Aorta (tissue), 5 donors: ENCODE results near the gene DCBLD2. TPM values are rescaled to one million over a fixed set of nuclear protein-coding genes. Genes with fewer than 3 reads are reported as not detected.

Experiments
- ATAC-seq: fragments of 200-7000 bp; cut with Tn5 transposase; one replicate; pipeline ENCODE4 v1.9.1; 2022; ENCODE audit warnings: moderate library complexity; ENCODE audit not compliant: low FRiP score
- DNase-seq, 2 donors: peaks; one replicate each; pipeline ENCODE4 v3.0.0-alpha.2; 2020
- H3K27ac ChIP-seq, 2 donors: one replicate each; pipeline ENCODE4 v1.5.1; 2013; ENCODE audit warnings: low read length in 2 of 2, mild to moderate bottlenecking in 2 of 2, moderate library complexity in 2 of 2, control low read depth in 1 of 2, inconsistent platforms in 1 of 2, low read depth in 1 of 2
- H3K27me3 ChIP-seq, 2 donors: one replicate each; pipeline ENCODE4 v1.6.1; 2013; ENCODE audit warnings: control low read depth in 1 of 2, low read length in 1 of 2, mild to moderate bottlenecking in 1 of 2, moderate library complexity in 1 of 2; ENCODE audit not compliant: insufficient read depth in 2 of 2, control insufficient read depth in 1 of 2
- H3K36me3 ChIP-seq, 2 donors: one replicate each; pipeline ENCODE4 v1.6.1; 2013; ENCODE audit warnings: control low read depth in 1 of 2, low read length in 1 of 2, mild to moderate bottlenecking in 1 of 2; ENCODE audit not compliant: insufficient read depth in 2 of 2, control insufficient read depth in 1 of 2
- H3K4me1 ChIP-seq, 2 donors: one replicate each; pipeline ENCODE4 v1.6.1; 2013; ENCODE audit warnings: low read length in 2 of 2, control low read depth in 1 of 2, mild to moderate bottlenecking in 1 of 2, moderate library complexity in 1 of 2; ENCODE audit not compliant: insufficient read depth in 2 of 2, control insufficient read depth in 1 of 2
- H3K4me3 ChIP-seq, 2 donors: one replicate each; pipeline ENCODE4 v1.5.1; 2013; ENCODE audit warnings: low read length in 2 of 2, control low read depth in 1 of 2, mild to moderate bottlenecking in 1 of 2
- H3K9me3 ChIP-seq: one replicate; pipeline ENCODE4 v1.6.1; 2013; ENCODE audit warnings: mild to moderate bottlenecking, low read length; ENCODE audit not compliant: control insufficient read depth
- WGBS, 2 donors: extraction: QIAGEN DNeasy Blood & Tissue Kit; methylation state at CpG; one replicate each; pipeline ENCODE4 v1.1.7; 2013; 5-methylcytosine and 5-hydroxymethylcytosine counted together
- intact Hi-C, 2 donors: fragments of 100-400 bp; cut with DNase I; formaldehyde crosslinking; loops; one replicate each; pipeline versions ENCODE4 v1.14.2 to v1.15.0; 2022
- polyA plus RNA-seq, 2 donors: library from polyadenylated mRNA; stranded (reverse); fragments of 200-250 nt; gene quantifications; one replicate each; pipeline ENCODE4 v1.2.3, GENCODE V29; 2013
- total RNA-seq, 2 donors: library from RNA; stranded (reverse); fragmentation: NEBNext Ultra II Directional; extraction: Animal tissue kit (Norgen Biotek cat#: 25700); gene quantifications; one replicate each; pipeline ENCODE4 v1.2.1, GENCODE V29; 2021
- donor health status: healthy with polysubstance abuse.
- donor health status: Bipolar disorder and iron deficiency.
- donor health status: DM: no; HTN: no; CAD: no.
- donor health status: DM: no; HTN: no; CAD: no.
- donor health status: DM: yes; HTN: yes; CAD: no.

The DCBLD2 gene
- total and polyA plus RNA-seq, 4 donors, result 4.4 to 36.3 (median 20.7) TPM

DNA sequence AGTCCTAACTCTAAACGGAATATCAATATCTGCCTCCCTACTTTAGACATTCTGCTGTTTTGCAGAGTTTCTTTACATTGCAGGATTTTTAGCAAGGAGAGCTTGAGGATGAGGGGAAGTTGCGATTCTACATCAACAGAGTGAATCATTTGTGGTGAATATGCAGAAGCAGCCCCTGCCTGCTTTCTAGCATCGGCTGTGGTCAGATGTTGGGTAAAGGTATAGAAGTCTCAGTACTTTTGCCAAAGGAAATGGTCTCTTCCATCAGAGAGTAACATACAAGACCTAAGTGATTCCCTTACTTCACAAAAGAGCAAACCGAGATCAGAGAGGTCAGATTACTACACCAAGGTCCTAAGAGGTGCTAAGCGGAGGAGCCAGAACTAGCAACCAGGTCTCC, 123.1 kb downstream of the DCBLD2 start:
- Histone ChIP-seq H3K9me3 (no peaks in the 10 kb centered on the region), H3K4me3 (no peak overlapping the region), H3K36me3 (no peaks in the 10 kb centered on the region), H3K27ac (peak overlapping the region in 1 of 2 donors; percentile 35), H3K4me1 (peaks cover 18 to 28% of the 10 kb centered on the region in 2 donors), H3K27me3 (no peaks in the 10 kb centered on the region)
- WGBS, 2 donors, result 83 to 91% methylated on average over 5 of the region's 5 CpGs
- intact Hi-C loops, result no loop called here
- DNase-seq (no peak), ATAC-seq (no peak)

DNA sequence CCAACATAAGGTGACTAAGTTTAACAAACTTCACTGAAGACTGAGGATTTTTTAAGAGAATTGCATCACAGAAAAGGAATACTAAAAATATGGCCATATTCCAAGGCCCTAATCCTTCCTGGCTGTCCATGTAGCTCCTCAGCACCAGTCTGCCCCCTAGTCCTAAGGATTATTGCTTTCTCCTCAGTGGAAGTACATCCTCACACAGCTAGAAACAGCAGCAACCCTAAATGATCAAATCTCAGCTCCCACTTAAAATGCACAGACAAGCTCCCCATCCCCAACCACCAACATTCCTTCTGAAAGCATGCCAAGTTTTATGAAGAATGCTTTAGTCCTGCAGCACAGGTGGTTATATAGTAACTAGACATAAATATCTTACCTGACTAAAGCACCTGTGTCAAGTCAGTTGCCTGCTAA, 123.7 kb downstream of the DCBLD2 start:
- ATAC-seq (peak; percentile 56), DNase-seq (no peak)
- Histone ChIP-seq H3K9me3 (no peaks in the 10 kb centered on the region), H3K27ac (peak overlapping the region; percentile 59 to 80), H3K4me1 (peaks cover 17 to 23% of the 10 kb centered on the region in 2 donors), H3K4me3 (no peak overlapping the region), H3K27me3 (no peaks in the 10 kb centered on the region), H3K36me3 (no peaks in the 10 kb centered on the region)
- intact Hi-C loops, result no loop called here

DNA sequence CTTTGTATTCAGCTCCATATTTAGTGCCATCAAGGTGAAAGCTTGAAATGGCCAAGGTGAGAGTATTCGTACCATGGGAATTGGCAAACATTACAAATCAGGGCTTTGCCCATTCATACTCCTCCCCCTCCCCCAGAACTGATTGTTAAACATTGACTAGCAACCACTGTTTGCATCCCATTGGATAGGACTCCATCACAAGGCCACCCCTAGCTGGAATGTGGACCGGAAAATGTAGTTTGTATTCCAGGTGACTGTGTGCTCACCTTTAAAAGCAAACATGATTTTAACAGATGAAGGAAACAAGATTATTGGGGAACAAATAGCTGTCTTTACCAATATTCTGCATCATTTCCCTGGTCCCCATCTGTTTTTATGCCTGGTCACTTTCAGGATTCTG, 124.2 kb downstream of the DCBLD2 start:
- intact Hi-C loops, result no loop called here
- DNase-seq (no peak), ATAC-seq (no peak)
- 87 to 94% methylated on average over 2 of the region's 2 CpGs for WGBS, 2 donors
- H3K4me3 ChIP-seq, result no peak overlapping the region
- no peaks in the 10 kb centered on the region for H3K9me3 ChIP-seq
- H3K27ac ChIP-seq, result peak overlapping the region in 1 of 2 donors; percentile 50
- no peaks in the 10 kb centered on the region for H3K27me3 ChIP-seq
- H3K4me1 ChIP-seq, result peaks cover 15 to 22% of the 10 kb centered on the region in 2 donors
- H3K36me3 ChIP-seq, result no peaks in the 10 kb centered on the region

DNA sequence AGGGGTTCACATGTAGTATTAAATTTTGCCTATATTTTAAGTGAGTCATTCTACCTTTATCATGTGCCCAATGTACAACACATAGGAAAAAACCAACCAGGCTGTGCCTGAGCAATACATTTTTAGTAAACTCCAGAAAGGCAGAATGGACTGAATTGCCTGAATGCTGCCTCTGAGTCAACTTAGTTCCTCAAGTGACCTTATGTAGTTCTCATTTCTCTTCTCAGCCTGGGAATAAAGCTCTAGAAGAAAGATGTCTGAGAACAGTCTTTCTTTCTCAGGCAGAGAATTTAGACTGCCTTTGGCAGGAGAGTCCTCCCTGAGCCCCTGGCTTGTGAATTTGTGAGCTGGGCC, 125.4 kb downstream of the DCBLD2 start:
- no peak for DNase-seq
- Histone ChIP-seq H3K27me3 (no peaks in the 10 kb centered on the region), H3K4me1 (peaks cover 11 to 17% of the 10 kb centered on the region in 2 donors), H3K27ac (peak overlapping the region; percentile 14 to 44), H3K9me3 (no peaks in the 10 kb centered on the region), H3K36me3 (no peaks in the 10 kb centered on the region), H3K4me3 (no peak overlapping the region)
- no peak for ATAC-seq
- intact Hi-C loops, result no loop called here

DNA sequence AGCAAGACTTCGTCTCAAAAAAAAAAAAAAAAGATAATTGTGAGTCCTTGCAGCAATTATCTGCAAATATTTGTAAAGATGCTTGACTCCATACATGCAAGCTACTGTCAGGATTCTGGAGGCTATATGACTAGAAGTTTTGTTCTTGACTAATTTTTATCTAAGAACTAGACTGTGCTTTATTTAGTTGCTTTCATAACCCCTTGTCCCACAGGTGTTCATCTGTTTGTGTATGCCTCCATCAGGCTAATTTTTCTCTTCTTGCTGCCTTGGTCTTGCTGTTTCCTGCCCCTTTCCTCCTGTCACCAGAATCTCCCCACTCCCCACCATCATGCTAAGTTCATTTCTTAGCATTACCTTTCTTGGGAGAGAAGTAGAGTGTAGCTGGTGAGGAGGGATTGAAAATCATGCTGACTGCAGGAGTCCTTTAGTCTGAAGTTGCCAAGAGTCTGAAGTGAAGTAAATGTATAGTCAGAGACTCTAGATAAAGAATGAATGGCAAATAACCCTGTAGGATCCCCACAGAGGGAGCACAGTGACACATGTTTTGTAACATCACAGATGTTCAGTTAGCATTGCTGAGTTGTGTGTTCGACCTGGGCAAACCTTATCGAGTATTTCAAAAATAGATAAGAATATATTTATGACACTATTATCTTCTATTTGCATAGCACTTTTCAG, 125.9 kb downstream of the DCBLD2 start:
- Histone ChIP-seq H3K9me3 (no peaks in the 10 kb centered on the region), H3K36me3 (no peaks in the 10 kb centered on the region), H3K4me1 (peaks cover 11 to 17% of the 10 kb centered on the region in 2 donors), H3K27ac (no peak overlapping the region), H3K4me3 (no peak overlapping the region), H3K27me3 (no peaks in the 10 kb centered on the region)
- WGBS, 2 donors, result 81 to 84% methylated on average over 3 of the region's 3 CpGs
- ATAC-seq, result no peak
- DNase-seq, result no peak
- intact Hi-C loops, result no loop called here

DNA sequence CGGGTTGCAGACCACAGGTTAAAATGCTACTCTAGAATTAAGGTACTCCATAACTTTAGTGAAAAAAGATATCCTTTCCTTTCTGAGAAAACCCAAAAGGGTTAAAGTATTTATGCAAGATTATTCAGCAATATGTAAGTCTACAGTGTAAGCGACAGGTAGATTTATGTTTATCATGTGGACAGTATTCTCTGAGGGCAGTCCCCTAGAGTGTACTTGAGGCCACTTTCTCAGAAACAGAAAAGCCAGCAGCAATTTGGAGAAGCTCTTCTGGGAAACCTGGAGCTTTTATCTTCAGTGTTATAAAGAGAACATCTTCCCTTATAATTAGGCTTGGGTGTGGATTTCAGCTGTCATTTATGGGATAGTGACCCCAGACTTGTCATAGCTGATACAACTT, 129.5 kb downstream of the DCBLD2 start:
- Histone ChIP-seq H3K36me3 (no peaks in the 10 kb centered on the region), H3K4me1 (peaks cover 0 to 4% of the 10 kb centered on the region in 2 donors), H3K9me3 (no peaks in the 10 kb centered on the region), H3K27ac (no peak overlapping the region), H3K4me3 (no peak overlapping the region), H3K27me3 (no peaks in the 10 kb centered on the region)
- DNase-seq (no peak), ATAC-seq (no peak)
- WGBS, 2 donors, result 86 to 94% methylated on average over 2 of the region's 2 CpGs
- intact Hi-C loops, result no loop called here

DNA sequence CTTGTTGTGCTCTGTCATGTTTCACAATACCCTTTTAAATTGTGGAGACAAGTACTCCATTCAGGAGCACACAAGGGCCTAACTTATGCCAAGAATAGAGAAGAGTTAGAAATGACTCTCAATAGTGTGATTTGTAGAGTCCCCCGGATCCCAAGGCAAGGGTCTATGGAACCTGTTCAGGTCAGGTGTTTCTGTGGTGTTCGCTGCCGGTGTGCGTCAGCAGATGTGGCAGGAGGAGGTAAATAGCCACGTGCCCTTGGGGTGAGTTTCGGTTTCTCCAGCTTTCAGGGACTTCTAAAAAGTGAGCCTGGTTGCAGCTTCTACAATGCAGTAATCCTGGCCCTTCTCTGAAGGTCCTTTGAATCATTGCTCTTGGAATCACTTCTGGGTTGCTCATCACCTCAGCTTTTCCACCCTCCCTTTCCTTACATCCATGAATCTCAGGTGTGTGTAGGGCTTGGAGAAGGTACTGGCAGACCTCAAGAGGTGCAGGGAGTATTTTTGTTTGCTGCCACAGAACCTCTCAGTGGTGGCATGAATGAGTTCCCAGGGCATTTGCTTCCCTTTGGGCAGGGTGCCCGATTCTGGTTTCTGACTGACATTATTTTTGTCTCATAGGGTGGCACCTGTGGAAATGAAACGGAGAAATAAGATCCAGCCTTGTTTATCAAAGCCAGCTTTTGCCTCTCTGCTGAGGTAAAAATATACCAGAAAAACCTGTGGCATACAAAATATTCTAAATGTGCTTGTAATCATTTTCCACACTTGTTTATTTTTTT, 131.0 kb downstream of the DCBLD2 start:
- DNase-seq, result no peak
- no peak for ATAC-seq
- WGBS, 2 donors, result 85 to 89% methylated on average over 8 of the region's 8 CpGs
- Histone ChIP-seq H3K4me1 (no peaks in the 10 kb centered on the region), H3K27me3 (no peaks in the 10 kb centered on the region), H3K4me3 (no peak overlapping the region), H3K9me3 (no peaks in the 10 kb centered on the region), H3K27ac (no peak overlapping the region), H3K36me3 (no peaks in the 10 kb centered on the region)
- intact Hi-C loops, result no loop called here

DNA sequence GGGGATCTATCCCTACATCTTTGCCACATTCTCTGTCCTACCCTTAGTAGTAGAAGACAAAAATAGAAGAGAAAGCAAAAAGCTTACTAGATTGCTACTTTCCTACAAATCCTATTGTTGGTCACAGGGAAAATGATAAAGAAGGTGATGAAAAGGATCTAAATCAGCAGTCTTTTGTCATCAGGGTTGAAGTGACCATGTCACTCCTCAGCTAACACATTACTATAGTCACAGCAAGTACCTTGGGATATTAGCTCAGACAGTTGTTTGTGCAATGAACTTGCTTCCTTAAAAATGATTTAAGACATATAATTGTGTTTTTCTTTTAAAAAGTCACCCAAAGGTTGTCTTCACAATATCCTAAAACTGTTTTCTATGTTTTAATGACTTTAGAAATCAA, 132.0 kb downstream of the DCBLD2 start:
- no peaks in the 10 kb centered on the region for H3K9me3 ChIP-seq
- H3K36me3 ChIP-seq, result no peaks in the 10 kb centered on the region
- DNase-seq (no peak), ATAC-seq (no peak)
- H3K4me3 ChIP-seq, result no peak overlapping the region
- H3K27ac ChIP-seq, result no peak overlapping the region
- no peaks in the 10 kb centered on the region for H3K4me1 ChIP-seq
- intact Hi-C loops, result no loop called here
- H3K27me3 ChIP-seq, result no peaks in the 10 kb centered on the region

DNA sequence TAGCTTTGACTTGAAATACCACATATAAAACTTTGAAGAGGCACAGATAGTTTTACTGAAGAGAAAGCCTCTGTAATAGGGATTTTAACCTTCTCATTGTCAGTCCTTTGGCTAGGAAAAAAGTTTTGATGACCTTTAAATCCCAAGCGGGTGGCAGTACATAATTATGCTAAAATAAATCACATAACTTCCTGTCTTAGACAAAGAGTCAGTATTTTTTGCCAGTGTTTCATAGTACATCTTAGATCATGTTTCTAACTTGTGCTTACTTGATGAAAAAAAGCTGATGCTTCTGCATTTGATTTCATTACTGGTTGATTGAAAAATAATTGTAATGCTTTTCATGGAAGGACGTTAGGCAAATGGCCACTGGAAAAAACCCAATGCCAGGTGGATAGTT, 132.5 kb downstream of the DCBLD2 start:
- no peak overlapping the region for H3K27ac ChIP-seq
- no peak for ATAC-seq
- intact Hi-C loops, result no loop called here

More for the DNA sequence above, 132.5 kb downstream of the DCBLD2 start:
- Histone ChIP-seq H3K27me3 (no peaks in the 10 kb centered on the region), H3K4me1 (no peaks in the 10 kb centered on the region), H3K36me3 (no peaks in the 10 kb centered on the region), H3K4me3 (no peak overlapping the region), H3K9me3 (no peaks in the 10 kb centered on the region)
- 59 to 77% methylated on average over 2 of the region's 2 CpGs for WGBS, 2 donors
- DNase-seq, result no peak
